Cerebellar cortex (tissue), 1 donor: ENCODE data around the gene HSPA2.
"Not testable (repeated sequence)": the region's sequence is repeated elsewhere in the genome, so short reads cannot be mapped to it uniquely, and the experiment has no call there.

Experiments
- DNase-seq: peaks from one replicate; pipeline ENCODE4 v3.0.0-alpha.2; 2015; ENCODE audit warnings: low spot score

Gene HSPA2

GRCh38 chr14:64562436-64562835 lies 21.9 kb downstream of the HSPA2 start:
- DNase-seq, result no peak

DNA sequence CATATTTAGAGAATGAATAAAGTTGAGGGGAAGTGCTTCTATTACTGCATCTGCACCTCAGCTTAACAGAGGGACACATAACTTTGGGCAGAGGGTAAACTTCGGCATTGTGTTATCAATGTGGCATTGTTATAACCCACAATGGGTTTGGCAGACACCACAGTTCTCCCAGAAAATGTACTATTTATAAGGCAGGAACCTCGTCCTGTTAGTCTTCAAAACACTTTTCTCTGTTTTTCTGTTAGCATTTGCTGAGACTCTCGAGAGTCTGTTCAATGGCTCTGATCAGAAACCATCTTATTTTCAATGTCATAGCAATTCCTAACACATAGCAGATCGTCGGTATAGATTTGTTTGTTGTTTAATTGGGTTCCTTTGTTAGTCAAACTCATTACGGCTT lies 23.2 kb downstream of the HSPA2 start:
- no peak for DNase-seq

DNA sequence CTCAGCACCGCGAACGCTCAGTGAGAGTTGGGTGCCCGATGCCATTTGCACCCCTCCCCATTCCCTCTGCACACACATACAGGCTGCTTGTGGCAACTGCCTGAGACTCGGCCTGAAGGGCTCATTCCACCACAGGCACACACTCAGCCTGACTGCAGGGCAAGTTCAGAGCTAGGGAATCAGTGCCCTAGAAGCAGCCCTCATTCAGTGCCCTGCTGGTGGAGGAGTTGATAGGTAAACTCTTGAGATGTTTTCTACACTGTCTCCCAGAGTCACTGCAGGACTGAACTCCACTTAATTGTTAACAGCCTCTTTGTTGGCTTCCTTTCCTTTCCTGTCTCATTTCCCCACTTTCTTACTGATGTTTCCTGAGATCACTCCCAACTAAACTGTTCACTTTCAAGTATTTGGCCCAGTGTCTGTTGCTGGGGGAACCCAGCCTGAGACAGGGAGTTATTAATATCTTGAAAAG lies 26.1 kb downstream of the HSPA2 start:
- no peak for DNase-seq

DNA sequence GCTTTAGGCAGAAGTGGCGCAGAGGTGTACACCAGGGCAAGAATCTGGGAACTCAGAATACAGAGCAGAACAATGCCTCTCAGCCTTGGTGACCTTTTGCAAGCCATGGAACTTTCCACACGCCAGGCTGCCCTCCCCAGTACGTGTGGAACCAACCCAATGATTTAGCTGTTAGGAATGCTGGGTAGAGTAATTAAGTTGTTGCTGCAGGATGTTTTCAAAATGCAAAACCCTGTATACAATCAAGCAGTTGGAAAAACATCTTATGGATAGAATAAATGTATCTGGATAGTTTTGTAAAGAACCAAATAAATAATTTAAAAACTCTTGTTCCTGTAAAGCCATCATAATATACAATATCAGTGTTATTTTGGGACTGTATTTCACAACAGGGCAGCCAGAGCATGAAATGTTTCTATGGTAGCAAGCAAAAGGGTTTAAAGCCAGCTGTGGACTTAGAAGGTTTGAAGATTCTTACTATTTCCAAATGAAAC lies 28.6 kb downstream of the HSPA2 start:
- no peak for DNase-seq

GRCh38 chr14:64569646-64570045 lies 29.1 kb downstream of the HSPA2 start:
- DNase-seq, result not testable (repeated sequence)

- DNase-seq, result no peak
Observed at GRCh38 chr14:64572386-64573104, 32.0 kb downstream of the HSPA2 start.

DNA sequence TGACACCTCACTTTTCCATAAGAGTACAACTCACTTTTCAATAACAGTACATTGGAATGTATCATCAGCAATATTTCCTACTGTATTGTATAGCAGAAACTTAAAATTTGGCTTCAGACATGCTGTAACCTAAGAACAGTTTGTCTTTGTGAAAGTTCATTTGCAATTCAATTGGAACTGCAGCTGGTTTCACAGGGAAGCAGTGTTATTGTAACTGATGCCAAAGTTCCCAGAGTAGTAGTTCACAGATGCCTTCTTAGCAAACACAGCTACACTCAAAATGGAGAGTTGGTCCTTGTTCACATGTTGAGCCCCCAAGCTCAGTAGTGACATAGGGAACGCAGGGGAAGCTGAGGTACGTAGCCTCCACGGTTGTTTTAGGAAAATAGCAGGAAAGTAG lies 32.6 kb downstream of the HSPA2 start:
- no peak for DNase-seq

GRCh38 chr14:64574371-64575107 lies 34.0 kb downstream of the HSPA2 start:
- DNase-seq, result no peak

- DNase-seq, result no peak
Observed at GRCh38 chr14:64577211-64577610, 36.7 kb downstream of the HSPA2 start.

GRCh38 chr14:64580467-64580866 lies 39.9 kb downstream of the HSPA2 start:
- DNase-seq, result no peak

DNA sequence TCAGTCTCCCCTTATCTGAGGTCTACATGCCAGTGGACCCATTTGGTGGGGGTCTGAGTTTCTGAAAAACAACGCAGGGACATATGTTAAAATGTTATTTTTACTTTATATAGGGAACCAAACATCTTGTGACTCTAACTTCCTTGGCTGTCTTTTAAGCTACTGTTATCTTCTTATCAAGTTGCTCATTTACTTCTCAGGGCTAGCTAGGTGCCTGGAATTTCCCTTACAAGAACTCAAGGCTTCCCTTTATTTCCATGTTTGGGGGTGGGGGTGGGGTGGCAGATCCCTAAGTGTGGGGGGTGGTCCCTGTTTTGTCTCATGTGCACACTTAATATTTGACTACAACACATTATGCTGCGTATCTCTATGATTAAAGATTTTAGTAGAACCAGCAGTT lies 40.8 kb downstream of the HSPA2 start:
- no peak for DNase-seq

- DNase-seq, result no peak
Observed at GRCh38 chr14:64581817-64582216, 41.3 kb downstream of the HSPA2 start.

DNA sequence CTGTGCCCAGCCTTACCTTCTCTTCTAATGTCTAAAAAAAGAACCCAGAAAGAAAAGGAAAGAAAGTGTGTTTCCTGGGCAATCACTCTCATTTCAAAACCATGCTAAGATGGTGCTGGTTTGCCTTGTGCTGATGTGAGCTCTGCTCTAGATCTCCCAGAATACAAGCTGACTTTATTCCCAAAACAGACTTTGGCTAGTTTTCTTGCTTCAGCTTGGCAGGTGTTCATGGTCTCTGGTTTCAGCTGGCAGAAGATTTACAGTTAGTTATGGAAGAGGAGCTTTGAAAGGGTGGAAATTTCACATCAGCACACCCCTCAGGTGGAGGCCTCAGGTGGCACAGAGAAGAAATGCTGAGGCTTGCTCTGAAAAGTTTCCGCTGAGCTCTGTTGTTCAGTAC lies 43.6 kb downstream of the HSPA2 start:
- DNase-seq, result no peak

GRCh38 chr14:64591809-64592208 lies 51.3 kb downstream of the HSPA2 start:
- no peak for DNase-seq
